ENCODE data around the gene LLGL2.

The LLGL2 gene

GRCh38 chr17:75482098-75482942 is 43.2 kb upstream of the LLGL2 start:
- H3K9me3 ChIP-seq (ENCODE audit: control insufficient read depth in 2 of 2, low read length in 2 of 2) = no peaks in the 10 kb centered on the region
- H3K36me3 ChIP-seq (ENCODE audit: control insufficient read depth in 2 of 2, insufficient read depth in 2 of 2, low read length in 2 of 2) = peaks cover 10 to 16% of the 10 kb centered on the region in 2 donors
- H3K4me1 ChIP-seq (ENCODE audit: control insufficient read depth in 2 of 2, insufficient read depth in 2 of 2, low read length in 2 of 2) = peaks cover 6 to 15% of the 10 kb centered on the region in 2 donors
- H3K9ac ChIP-seq (ENCODE audit: low read depth in 1 of 2, low read length in 2 of 2) = peak overlapping the region in 1 of 2 donors; percentile 13
- H3K27me3 ChIP-seq (ENCODE audit: control insufficient read depth in 2 of 2, insufficient read depth in 2 of 2, low read length in 2 of 2) = no peaks in the 10 kb centered on the region
- no peak overlapping the region for H3K27ac ChIP-seq (ENCODE audit: low read depth in 2 of 2, low read length in 2 of 2)
- H3K4me3 ChIP-seq (ENCODE audit: low read length in 2 of 2) = no peak overlapping the region

GRCh38 chr17:75485688-75486087 is 39.8 kb upstream of the LLGL2 start:
- no peak overlapping the region for H3K4me3 ChIP-seq (ENCODE audit: low read length in 2 of 2)
- no peak overlapping the region for H3K27ac ChIP-seq (ENCODE audit: low read depth in 2 of 2, low read length in 2 of 2)
- no peaks in the 10 kb centered on the region for H3K27me3 ChIP-seq (ENCODE audit: control insufficient read depth in 2 of 2, insufficient read depth in 2 of 2, low read length in 2 of 2)
- peaks cover 6 to 9% of the 10 kb centered on the region in 2 donors for H3K36me3 ChIP-seq (ENCODE audit: control insufficient read depth in 2 of 2, insufficient read depth in 2 of 2, low read length in 2 of 2)
- no peaks in the 10 kb centered on the region for H3K9me3 ChIP-seq (ENCODE audit: control insufficient read depth in 2 of 2, low read length in 2 of 2)
- no peak overlapping the region for H3K9ac ChIP-seq (ENCODE audit: low read depth in 1 of 2, low read length in 2 of 2)
- H3K4me1 ChIP-seq (ENCODE audit: control insufficient read depth in 2 of 2, insufficient read depth in 2 of 2, low read length in 2 of 2) = peaks cover 20 to 23% of the 10 kb centered on the region in 2 donors

DNA sequence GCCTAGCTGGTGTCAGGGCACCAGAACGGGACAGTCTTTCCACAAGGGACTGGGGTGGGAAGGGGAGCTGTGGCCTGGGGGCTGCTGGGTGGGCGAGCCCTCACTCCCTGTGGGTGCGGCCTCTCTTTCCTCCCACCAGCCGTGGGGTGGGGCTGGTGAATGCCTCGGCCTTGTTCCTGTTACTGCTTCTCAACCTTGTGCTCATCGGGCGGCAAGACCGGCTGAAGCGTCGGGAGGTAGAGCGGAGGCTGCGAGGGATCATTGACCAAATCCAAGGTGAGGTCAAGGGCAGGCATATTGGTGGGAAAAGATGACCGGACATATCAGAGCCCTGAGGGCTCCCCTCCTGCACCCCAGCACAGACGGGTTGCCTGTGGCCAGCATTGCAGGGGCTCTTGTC is 39.3 kb upstream of the LLGL2 start:
- Histone ChIP-seq H3K4me1 (ENCODE audit: control insufficient read depth in 2 of 2, insufficient read depth in 2 of 2, low read length in 2 of 2) (peaks cover 22 to 26% of the 10 kb centered on the region in 2 donors), H3K9ac (ENCODE audit: low read depth in 1 of 2, low read length in 2 of 2) (no peak overlapping the region), H3K36me3 (ENCODE audit: control insufficient read depth in 2 of 2, insufficient read depth in 2 of 2, low read length in 2 of 2) (peaks cover 6 to 9% of the 10 kb centered on the region in 2 donors), H3K27me3 (ENCODE audit: control insufficient read depth in 2 of 2, insufficient read depth in 2 of 2, low read length in 2 of 2) (no peaks in the 10 kb centered on the region), H3K27ac (ENCODE audit: low read depth in 2 of 2, low read length in 2 of 2) (peak overlapping the region in 1 of 2 donors; percentile 70), H3K4me3 (ENCODE audit: low read length in 2 of 2) (no peak overlapping the region), H3K9me3 (ENCODE audit: control insufficient read depth in 2 of 2, low read length in 2 of 2) (no peaks in the 10 kb centered on the region)

DNA sequence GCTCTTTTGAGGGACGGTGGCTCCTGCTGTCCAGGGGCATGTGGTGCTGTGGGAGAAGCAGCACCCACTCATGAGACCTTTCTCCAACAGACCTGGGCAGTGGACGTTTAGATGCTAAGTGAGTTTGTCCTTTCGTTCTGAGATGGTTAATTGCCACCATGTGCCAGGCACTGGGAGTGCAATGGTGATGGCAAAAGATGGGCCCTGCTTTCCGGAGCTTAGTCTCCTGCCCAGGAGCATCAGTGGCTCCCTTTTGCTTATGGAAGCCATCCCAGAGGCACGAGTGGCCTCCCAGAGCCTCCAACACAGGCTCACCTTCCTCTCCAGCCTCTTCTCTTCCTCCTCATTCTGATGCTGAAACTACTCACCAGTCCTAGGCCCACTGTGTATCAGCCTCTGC is 38.5 kb upstream of the LLGL2 start:
- Histone ChIP-seq H3K27ac (ENCODE audit: low read depth in 2 of 2, low read length in 2 of 2) (peak overlapping the region in 1 of 2 donors; percentile 70), H3K27me3 (ENCODE audit: control insufficient read depth in 2 of 2, insufficient read depth in 2 of 2, low read length in 2 of 2) (no peaks in the 10 kb centered on the region), H3K4me3 (ENCODE audit: low read length in 2 of 2) (no peak overlapping the region), H3K9me3 (ENCODE audit: control insufficient read depth in 2 of 2, low read length in 2 of 2) (no peaks in the 10 kb centered on the region), H3K9ac (ENCODE audit: low read depth in 1 of 2, low read length in 2 of 2) (no peak overlapping the region), H3K36me3 (ENCODE audit: control insufficient read depth in 2 of 2, insufficient read depth in 2 of 2, low read length in 2 of 2) (peaks cover 12 to 16% of the 10 kb centered on the region in 2 donors), H3K4me1 (ENCODE audit: control insufficient read depth in 2 of 2, insufficient read depth in 2 of 2, low read length in 2 of 2) (peaks cover 16 to 20% of the 10 kb centered on the region in 2 donors)

DNA sequence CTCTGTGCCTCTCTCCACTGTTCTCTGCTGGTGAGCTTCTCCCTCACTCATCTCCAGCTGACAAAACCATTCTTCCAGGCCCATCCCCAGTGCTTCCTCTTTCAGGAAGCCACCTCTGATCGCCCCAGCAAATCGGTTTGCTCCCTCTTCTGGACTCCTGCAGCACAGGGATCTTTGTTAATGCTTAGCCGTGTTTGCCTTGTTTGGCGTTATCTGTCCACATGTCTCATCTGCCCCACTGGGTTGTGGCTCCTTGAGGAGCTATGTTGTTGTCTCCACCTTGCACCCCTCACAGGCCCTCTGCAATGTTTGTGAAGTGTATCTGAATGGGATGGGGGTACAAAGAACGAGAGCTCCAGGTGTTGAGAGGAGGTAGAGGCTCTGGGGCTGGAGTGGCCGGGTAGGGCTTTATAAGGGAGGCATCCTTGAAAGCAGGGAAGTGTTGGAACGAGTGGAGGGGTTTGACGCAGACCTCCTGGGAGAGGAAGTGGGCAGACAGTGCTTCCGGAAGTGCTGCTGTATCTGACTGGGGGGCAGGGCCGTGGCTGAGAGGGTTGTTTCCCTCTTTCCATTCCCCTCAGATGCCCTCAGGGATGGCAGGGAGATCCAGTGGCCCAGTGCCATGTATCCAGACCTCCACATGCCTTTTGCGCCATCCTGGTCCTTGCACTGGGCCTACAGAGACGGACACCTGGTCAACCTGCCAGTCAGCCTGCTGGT is 38.0 kb upstream of the LLGL2 start:
- Histone ChIP-seq H3K36me3 (ENCODE audit: control insufficient read depth in 2 of 2, insufficient read depth in 2 of 2, low read length in 2 of 2) (peaks cover 15 to 21% of the 10 kb centered on the region in 2 donors), H3K27ac (ENCODE audit: low read depth in 2 of 2, low read length in 2 of 2) (peak overlapping the region; percentile 46 to 70), H3K9me3 (ENCODE audit: control insufficient read depth in 2 of 2, low read length in 2 of 2) (no peaks in the 10 kb centered on the region), H3K4me1 (ENCODE audit: control insufficient read depth in 2 of 2, insufficient read depth in 2 of 2, low read length in 2 of 2) (peaks cover 16 to 20% of the 10 kb centered on the region in 2 donors), H3K4me3 (ENCODE audit: low read length in 2 of 2) (peak overlapping the region; percentile 11 to 14), H3K27me3 (ENCODE audit: control insufficient read depth in 2 of 2, insufficient read depth in 2 of 2, low read length in 2 of 2) (no peaks in the 10 kb centered on the region), H3K9ac (ENCODE audit: low read depth in 1 of 2, low read length in 2 of 2) (no peak overlapping the region)

GRCh38 chr17:75488693-75489510 is 36.6 kb upstream of the LLGL2 start:
- Histone ChIP-seq H3K9ac (ENCODE audit: low read depth in 1 of 2, low read length in 2 of 2) (no peak overlapping the region), H3K36me3 (ENCODE audit: control insufficient read depth in 2 of 2, insufficient read depth in 2 of 2, low read length in 2 of 2) (peaks cover 27 to 31% of the 10 kb centered on the region in 2 donors), H3K27ac (ENCODE audit: low read depth in 2 of 2, low read length in 2 of 2) (no peak overlapping the region), H3K4me1 (ENCODE audit: control insufficient read depth in 2 of 2, insufficient read depth in 2 of 2, low read length in 2 of 2) (peaks cover 16 to 20% of the 10 kb centered on the region in 2 donors), H3K27me3 (ENCODE audit: control insufficient read depth in 2 of 2, insufficient read depth in 2 of 2, low read length in 2 of 2) (no peaks in the 10 kb centered on the region), H3K4me3 (ENCODE audit: low read length in 2 of 2) (no peak overlapping the region), H3K9me3 (ENCODE audit: control insufficient read depth in 2 of 2, low read length in 2 of 2) (no peaks in the 10 kb centered on the region)

DNA sequence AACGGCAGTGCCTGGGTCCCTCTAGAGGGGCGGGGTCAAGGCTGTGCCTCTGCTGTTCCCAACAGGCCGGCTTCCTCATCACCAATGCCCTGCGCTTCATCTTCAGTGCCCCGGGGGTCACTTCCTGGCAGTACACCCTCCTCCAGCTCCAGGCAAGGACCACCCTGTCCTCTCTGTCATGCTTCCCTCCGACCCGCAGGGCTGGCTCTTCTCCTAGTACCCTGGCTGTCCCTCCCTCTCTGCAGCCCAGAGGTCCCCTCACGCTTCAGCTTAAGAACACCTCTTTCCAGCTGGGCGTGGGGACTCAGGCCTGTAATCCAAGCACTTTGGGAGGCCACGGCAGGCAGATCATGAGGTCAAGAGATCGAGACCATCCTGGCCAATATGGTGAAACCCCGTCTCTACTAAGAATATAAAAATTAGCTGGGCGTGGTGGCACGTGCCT is 36.0 kb upstream of the LLGL2 start:
- Histone ChIP-seq H3K4me3 (ENCODE audit: low read length in 2 of 2) (no peak overlapping the region), H3K36me3 (ENCODE audit: control insufficient read depth in 2 of 2, insufficient read depth in 2 of 2, low read length in 2 of 2) (peaks cover 32 to 37% of the 10 kb centered on the region in 2 donors), H3K27ac (ENCODE audit: low read depth in 2 of 2, low read length in 2 of 2) (peak overlapping the region in 1 of 2 donors; percentile 85), H3K4me1 (ENCODE audit: control insufficient read depth in 2 of 2, insufficient read depth in 2 of 2, low read length in 2 of 2) (peaks cover 16 to 20% of the 10 kb centered on the region in 2 donors), H3K9me3 (ENCODE audit: control insufficient read depth in 2 of 2, low read length in 2 of 2) (no peaks in the 10 kb centered on the region), H3K9ac (ENCODE audit: low read depth in 1 of 2, low read length in 2 of 2) (peak overlapping the region in 1 of 2 donors; percentile 64), H3K27me3 (ENCODE audit: control insufficient read depth in 2 of 2, insufficient read depth in 2 of 2, low read length in 2 of 2) (no peaks in the 10 kb centered on the region)

DNA sequence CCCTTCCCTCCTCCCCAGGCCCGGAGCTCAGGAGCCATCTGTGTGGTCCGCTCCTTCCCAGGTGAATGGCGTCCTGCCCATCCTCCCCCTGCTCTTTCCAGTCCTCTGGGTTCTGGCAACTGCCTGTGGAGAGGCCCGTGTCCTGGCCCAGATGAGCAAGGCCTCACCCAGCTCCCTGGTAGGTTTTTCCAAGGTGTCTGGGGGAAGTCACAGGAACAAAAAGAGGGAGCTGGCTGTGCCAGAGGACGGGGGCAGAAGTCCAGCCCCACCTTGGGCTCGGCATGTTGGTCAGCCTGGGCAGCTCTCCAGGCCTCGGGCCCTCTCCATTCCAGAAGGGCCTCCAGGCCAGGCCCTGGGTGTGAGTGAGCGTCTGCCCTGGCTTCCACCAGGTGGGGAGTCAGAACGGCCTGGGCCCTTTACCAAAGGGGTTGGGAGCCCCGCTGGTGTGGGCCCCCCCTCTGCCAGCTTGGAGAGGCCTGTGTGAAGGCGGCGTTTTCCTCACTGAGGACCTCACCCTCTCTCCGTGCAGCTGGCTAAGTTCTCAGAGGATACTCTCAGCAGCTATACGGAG is 35.2 kb upstream of the LLGL2 start:
- Histone ChIP-seq H3K4me3 (ENCODE audit: low read length in 2 of 2) (peak overlapping the region in 1 of 2 donors; percentile 20), H3K9me3 (ENCODE audit: control insufficient read depth in 2 of 2, low read length in 2 of 2) (no peaks in the 10 kb centered on the region), H3K9ac (ENCODE audit: low read depth in 1 of 2, low read length in 2 of 2) (peak overlapping the region in 1 of 2 donors; percentile 64), H3K36me3 (ENCODE audit: control insufficient read depth in 2 of 2, insufficient read depth in 2 of 2, low read length in 2 of 2) (peaks cover 36 to 44% of the 10 kb centered on the region in 2 donors), H3K27ac (ENCODE audit: low read depth in 2 of 2, low read length in 2 of 2) (peak overlapping the region; percentile 52 to 85), H3K27me3 (ENCODE audit: control insufficient read depth in 2 of 2, insufficient read depth in 2 of 2, low read length in 2 of 2) (no peaks in the 10 kb centered on the region), H3K4me1 (ENCODE audit: control insufficient read depth in 2 of 2, insufficient read depth in 2 of 2, low read length in 2 of 2) (peaks cover 16 to 20% of the 10 kb centered on the region in 2 donors)

DNA sequence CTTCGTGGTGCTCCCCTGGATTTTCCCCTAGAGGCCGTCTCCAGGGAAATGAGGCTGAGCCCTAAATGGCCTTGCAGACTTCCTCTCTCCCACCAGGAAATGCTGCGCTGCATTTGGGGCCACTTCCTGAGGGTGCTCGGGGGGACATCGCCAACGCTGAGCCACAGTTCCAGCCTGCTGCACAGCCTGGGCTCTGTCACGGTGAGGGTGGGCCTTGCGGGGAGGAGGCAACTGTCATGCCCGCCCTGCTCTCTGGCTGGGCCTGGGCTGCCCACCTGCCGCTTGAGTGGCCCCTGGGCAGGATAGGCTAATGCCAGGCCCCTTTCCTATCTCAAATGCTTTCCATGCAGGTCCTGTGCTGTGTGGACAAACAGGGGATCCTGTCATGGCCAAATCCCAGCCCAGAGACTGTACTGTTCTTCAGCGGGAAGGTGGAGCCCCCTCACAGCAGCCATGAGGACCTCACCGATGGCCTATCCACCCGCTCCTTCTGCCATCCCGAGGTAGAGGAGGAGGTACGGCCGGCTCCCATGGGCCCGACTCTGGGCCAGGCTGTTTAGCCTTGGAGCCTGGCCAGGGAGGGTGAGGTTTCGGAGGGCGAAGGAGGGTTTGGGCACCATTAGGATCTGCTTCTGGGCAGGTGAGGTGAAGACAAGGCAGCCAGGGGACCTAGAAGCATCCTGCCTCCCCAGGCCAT is 34.4 kb upstream of the LLGL2 start:
- no peak overlapping the region for H3K4me3 ChIP-seq (ENCODE audit: low read length in 2 of 2)
- peaks cover 16 to 20% of the 10 kb centered on the region in 2 donors for H3K4me1 ChIP-seq (ENCODE audit: control insufficient read depth in 2 of 2, insufficient read depth in 2 of 2, low read length in 2 of 2)
- peak overlapping the region; percentile 52 to 85 for H3K27ac ChIP-seq (ENCODE audit: low read depth in 2 of 2, low read length in 2 of 2)
- peaks cover 44 to 46% of the 10 kb centered on the region in 2 donors for H3K36me3 ChIP-seq (ENCODE audit: control insufficient read depth in 2 of 2, insufficient read depth in 2 of 2, low read length in 2 of 2)
- H3K9ac ChIP-seq (ENCODE audit: low read depth in 1 of 2, low read length in 2 of 2) = peak overlapping the region in 1 of 2 donors; percentile 64
- no peaks in the 10 kb centered on the region for H3K9me3 ChIP-seq (ENCODE audit: control insufficient read depth in 2 of 2, low read length in 2 of 2)
- no peaks in the 10 kb centered on the region for H3K27me3 ChIP-seq (ENCODE audit: control insufficient read depth in 2 of 2, insufficient read depth in 2 of 2, low read length in 2 of 2)

All from mucosa of rectum (tissue), 2 donors.